Measurements from ENCODE around the gene MACO1. TPM values are rescaled to one million over a fixed set of nuclear protein-coding genes. Genes with fewer than 3 reads are reported as not detected.

Gene MACO1
- total and polyA plus RNA-seq, 4 donors: 7.9 to 20.7 (median 13.6) TPM

DNA sequence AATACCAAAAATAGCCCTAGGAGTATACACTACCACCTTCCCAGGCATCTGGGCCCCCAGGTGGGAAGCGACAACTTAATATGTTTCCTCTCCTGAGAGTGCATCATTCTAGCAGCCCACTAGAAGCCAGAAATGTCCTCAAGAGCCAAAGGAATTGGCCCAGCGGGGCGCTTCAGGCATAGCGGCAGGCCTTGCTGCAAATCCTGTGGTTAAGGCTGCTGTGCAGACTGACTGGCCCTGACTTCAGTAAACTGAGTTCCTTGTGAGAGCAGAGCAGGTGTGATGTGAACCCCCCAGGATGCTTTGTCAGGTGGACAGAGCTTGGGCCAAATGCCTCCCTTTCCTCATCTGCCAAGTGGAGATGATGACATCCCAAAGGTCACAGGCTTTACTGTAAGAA lies 83.0 kb downstream of the MACO1 start:
- no peaks in the 10 kb centered on the region for H3K27me3 ChIP-seq (ENCODE audit: control insufficient read depth in 3 of 3, insufficient read depth in 3 of 3, low read length in 2 of 3)
- no peak overlapping the region for H3K4me3 ChIP-seq
- no peak overlapping the region for H3K9ac ChIP-seq (ENCODE audit: insufficient read depth in 1 of 2, low read length in 2 of 2)
- TF ChIP-seq, protein P1, sequence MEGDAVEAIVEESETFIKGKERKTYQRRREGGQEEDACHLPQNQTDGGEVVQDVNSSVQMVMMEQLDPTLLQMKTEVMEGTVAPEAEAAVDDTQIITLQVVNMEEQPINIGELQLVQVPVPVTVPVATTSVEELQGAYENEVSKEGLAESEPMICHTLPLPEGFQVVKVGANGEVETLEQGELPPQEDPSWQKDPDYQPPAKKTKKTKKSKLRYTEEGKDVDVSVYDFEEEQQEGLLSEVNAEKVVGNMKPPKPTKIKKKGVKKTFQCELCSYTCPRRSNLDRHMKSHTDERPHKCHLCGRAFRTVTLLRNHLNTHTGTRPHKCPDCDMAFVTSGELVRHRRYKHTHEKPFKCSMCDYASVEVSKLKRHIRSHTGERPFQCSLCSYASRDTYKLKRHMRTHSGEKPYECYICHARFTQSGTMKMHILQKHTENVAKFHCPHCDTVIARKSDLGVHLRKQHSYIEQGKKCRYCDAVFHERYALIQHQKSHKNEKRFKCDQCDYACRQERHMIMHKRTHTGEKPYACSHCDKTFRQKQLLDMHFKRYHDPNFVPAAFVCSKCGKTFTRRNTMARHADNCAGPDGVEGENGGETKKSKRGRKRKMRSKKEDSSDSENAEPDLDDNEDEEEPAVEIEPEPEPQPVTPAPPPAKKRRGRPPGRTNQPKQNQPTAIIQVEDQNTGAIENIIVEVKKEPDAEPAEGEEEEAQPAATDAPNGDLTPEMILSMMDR (IDR thresholded peaks at IDR 0.05; ENCODE audit: control extremely low read depth, extremely low read depth): no peak
- 70 to 79% methylated on average over 4 of the region's 4 CpGs for WGBS, 2 donors
- H3K27ac ChIP-seq (ENCODE audit: low read depth in 1 of 2, low read length in 1 of 2): no peak overlapping the region
- no peak for ATAC-seq (ENCODE audit: insufficient read depth, low FRiP score)
- no peak for DNase-seq
- H3K9me3 ChIP-seq (ENCODE audit: control insufficient read depth in 4 of 4, insufficient read depth in 3 of 4, low read length in 3 of 4): no peaks in the 10 kb centered on the region
- H3K36me3 ChIP-seq (ENCODE audit: control insufficient read depth in 4 of 4, insufficient read depth in 4 of 4, low read length in 4 of 4): no peaks in the 10 kb centered on the region
- H3K4me1 ChIP-seq (ENCODE audit: control insufficient read depth in 5 of 5, insufficient read depth in 5 of 5, low read length in 5 of 5): no peaks in the 10 kb centered on the region

DNA sequence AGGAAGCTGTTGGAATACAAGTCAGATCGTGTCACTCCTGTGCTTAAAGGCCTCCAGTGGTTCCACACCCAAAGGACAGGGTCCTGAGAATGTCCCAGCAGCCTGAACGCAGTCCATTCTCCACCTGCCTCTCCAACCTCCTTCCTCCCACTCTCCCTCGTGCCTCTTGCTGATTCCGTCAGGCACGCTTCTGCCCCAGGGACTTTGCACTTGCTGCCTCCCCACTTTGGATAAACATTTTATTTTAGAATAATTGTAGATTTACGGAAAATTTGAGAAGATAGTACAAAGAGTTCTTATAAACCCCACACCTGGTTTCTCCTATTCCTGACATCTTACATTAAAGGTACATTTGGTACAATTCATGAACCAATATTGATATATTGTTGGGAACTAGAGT lies 84.3 kb downstream of the MACO1 start:
- H3K9me3 ChIP-seq (ENCODE audit: control insufficient read depth in 4 of 4, insufficient read depth in 3 of 4, low read length in 3 of 4): no peaks in the 10 kb centered on the region
- no peak overlapping the region for H3K9ac ChIP-seq (ENCODE audit: insufficient read depth in 1 of 2, low read length in 2 of 2)
- no peaks in the 10 kb centered on the region for H3K27me3 ChIP-seq (ENCODE audit: control insufficient read depth in 3 of 3, insufficient read depth in 3 of 3, low read length in 2 of 3)
- no peaks in the 10 kb centered on the region for H3K36me3 ChIP-seq (ENCODE audit: control insufficient read depth in 4 of 4, insufficient read depth in 4 of 4, low read length in 4 of 4)
- DNase-seq: no peak
- H3K4me1 ChIP-seq (ENCODE audit: control insufficient read depth in 5 of 5, insufficient read depth in 5 of 5, low read length in 5 of 5): no peaks in the 10 kb centered on the region
- ATAC-seq (ENCODE audit: insufficient read depth, low FRiP score): no peak
- H3K4me3 ChIP-seq: no peak overlapping the region
- TF ChIP-seq, protein P1 (IDR thresholded peaks at IDR 0.05; ENCODE audit: control extremely low read depth, extremely low read depth): no peak
- 70 to 77% methylated on average over 6 of the region's 6 CpGs for WGBS, 2 donors
- no peak overlapping the region for H3K27ac ChIP-seq (ENCODE audit: low read depth in 1 of 2, low read length in 1 of 2)

GRCh38 chr1:25516686-25517085 lies 86.0 kb downstream of the MACO1 start:
- DNase-seq: no peak
- Histone ChIP-seq H3K9ac (ENCODE audit: insufficient read depth in 1 of 2, low read length in 2 of 2) (no peak overlapping the region), H3K36me3 (ENCODE audit: control insufficient read depth in 4 of 4, insufficient read depth in 4 of 4, low read length in 4 of 4) (no peaks in the 10 kb centered on the region), H3K9me3 (ENCODE audit: control insufficient read depth in 4 of 4, insufficient read depth in 3 of 4, low read length in 3 of 4) (no peaks in the 10 kb centered on the region), H3K4me3 (no peak overlapping the region), H3K4me1 (ENCODE audit: control insufficient read depth in 5 of 5, insufficient read depth in 5 of 5, low read length in 5 of 5) (no peaks in the 10 kb centered on the region), H3K27me3 (ENCODE audit: control insufficient read depth in 3 of 3, insufficient read depth in 3 of 3, low read length in 2 of 3) (no peaks in the 10 kb centered on the region), H3K27ac (ENCODE audit: low read depth in 1 of 2, low read length in 1 of 2) (no peak overlapping the region)
- ATAC-seq (ENCODE audit: insufficient read depth, low FRiP score): no peak
- 74 to 90% methylated on average over 3 of the region's 3 CpGs for WGBS, 2 donors
- TF ChIP-seq, protein P1 (IDR thresholded peaks at IDR 0.05; ENCODE audit: control extremely low read depth, extremely low read depth): no peak
